ENCODE data around the gene NOP58. TPM values are rescaled to one million over a fixed set of nuclear protein-coding genes. Genes with fewer than 3 reads are reported as not detected.
"Not testable (repeated sequence)": the region's sequence is repeated elsewhere in the genome, so short reads cannot be mapped to it uniquely, and the experiment has no call there.

NOP58 gene, protein sequence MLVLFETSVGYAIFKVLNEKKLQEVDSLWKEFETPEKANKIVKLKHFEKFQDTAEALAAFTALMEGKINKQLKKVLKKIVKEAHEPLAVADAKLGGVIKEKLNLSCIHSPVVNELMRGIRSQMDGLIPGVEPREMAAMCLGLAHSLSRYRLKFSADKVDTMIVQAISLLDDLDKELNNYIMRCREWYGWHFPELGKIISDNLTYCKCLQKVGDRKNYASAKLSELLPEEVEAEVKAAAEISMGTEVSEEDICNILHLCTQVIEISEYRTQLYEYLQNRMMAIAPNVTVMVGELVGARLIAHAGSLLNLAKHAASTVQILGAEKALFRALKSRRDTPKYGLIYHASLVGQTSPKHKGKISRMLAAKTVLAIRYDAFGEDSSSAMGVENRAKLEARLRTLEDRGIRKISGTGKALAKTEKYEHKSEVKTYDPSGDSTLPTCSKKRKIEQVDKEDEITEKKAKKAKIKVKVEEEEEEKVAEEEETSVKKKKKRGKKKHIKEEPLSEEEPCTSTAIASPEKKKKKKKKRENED
- total RNA-seq = 23.0 TPM
- long read RNA-seq, transcript NOP58-201 (15 exons, 2,046 nt) = major isoform, 27 of 29 reads
- long read RNA-seq, partial matches to known transcripts = 1 of 29 reads
- long read RNA-seq, other reads (novel, unspliced or antisense) = 1 of 29 reads

DNA sequence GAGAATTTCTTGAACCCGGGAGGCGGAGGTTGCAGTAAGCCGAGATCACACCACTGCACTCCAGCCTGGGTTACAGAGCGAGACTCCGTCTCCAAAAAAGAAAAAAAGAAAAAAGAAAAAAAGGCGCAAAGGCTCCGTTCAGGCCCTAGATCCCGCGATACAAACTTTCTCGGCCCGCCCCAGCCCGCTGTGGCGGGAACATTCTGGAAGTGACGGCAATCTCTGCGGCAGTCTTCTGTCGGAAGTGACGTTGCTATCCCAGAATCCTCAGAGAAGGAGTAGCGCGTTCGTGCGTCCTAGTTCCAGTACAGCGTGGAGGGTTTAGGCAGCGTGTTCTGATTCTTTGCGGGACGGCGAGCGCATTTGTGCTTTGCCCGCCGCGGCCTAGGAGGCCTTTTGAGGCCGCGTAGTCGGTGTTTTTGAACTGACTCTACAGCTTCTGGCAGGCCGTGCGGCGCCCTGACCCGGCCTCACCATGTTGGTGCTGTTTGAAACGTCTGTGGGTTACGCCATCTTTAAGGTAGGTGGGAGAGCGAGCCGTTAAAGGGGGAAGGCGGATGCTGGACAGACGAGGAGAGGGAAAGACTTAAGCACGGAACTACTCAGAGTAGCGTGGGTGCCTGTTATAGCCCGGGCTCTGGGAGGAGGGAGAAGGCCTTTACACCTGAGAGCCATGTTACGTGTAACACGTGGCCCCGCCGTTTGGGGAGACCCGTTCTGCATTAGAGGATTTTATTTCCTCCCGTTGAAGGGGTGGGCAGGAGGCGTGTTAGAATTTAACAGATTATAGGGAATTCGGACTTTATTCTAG is at the start of gene NOP58:
NOP58 (plus strand) TSS at position 297 of the 811 bp plus-strand sequence; CDS start at position 476, 179 bp downstream.
- ATAC-seq (ENCODE audit: poor library complexity) (peak; percentile 99), DNase-seq (peak; percentile 93)
- intact Hi-C loops (cut with DNase I) = no loop called here

DNA sequence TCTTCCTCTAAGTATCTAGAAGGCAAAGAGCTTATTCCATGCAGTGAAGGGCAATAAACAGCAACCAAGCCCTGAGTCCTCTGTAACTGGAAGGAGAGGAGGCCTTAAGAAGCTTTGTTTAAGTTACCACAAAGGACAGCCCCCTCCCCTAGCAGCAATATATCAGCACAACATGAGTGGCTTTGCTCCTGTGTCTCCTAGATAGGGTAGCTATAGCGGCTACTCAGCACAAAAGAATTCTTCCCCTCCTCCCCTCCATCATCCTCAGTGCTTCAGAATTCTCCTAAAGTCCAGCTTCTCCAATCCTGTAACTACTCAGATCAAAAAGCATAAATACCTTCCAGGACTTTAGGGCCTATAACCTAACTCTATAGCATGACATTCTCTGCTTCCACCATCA is 43.7 kb upstream of the NOP58 start:
- no peak for DNase-seq
- intact Hi-C loops (cut with DNase I) = no loop called here
- no peak for ATAC-seq (ENCODE audit: poor library complexity)

DNA sequence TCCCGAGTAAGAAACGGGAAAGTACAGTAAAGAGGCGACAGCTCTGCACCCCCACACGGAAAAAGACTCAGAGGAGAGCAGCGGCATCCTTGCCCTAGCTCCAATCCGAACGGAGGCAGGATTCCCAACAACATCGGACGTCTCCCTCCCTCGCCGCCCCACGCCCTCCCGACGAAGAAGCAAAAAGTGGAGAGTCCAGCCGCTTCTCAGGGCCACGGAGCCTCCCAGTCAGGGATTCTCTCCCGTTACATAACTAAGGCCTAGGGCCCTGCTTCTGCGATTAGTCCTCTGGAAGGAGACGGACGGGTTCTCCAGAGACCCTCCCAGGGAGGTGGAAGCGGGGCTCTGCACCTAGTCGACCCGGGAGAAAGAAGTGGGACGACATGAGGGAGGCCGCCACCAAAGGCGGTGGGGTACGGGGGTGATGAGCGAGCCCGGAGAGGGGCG is 27.8 kb upstream of the NOP58 start:
- intact Hi-C loops (cut with DNase I) = no loop called here
- DNase-seq (no peak), ATAC-seq (ENCODE audit: poor library complexity) (peak; percentile 51)

DNA sequence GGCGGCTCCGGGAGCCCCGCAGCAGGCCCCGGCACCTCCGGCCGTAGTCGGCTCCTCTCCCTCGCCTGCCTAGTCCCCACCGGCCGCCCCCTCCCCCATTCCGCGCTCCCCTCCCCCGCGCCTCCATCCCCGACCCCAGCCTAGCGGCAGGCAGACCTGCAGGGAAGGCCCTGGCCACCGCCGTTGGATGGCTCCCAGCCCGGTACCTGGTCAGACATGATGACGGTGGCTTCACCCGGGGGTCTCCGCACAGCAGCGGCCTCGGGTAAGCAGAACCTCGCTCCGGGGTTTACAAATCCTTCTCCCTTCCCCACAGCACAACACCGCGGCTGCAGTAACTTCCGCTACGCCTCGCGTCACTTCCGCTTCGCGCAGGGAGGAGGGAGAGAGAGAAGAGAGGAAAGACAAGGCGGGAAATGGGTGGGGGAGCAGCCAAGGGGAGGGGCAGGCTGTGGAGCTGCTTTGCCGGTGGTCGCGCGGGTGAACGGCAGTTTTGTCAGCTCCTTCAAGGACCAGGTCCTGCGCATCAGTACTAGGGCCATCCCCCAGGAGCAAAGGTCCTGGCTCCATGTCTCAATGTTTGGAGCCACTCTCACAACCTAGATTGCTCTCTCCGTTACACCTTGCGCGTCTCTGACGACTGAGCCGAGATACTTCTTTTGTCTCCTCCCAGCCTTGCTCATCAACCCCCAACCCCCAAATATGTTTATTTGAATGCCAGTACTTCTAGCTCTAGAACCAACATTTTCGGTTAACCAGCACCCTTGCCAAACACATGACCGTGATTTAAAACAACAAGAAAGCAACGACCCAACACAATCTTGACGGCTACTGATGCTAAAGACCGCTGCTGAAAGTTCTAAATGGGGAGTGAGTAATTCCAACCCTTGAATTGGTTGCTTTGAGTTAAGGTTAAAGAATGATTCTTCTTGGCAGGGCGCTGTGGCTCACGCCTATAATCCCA is 27.0 kb upstream of the NOP58 start, which contains the start of gene SUMO1:
SUMO1 (minus strand) TSS at position 364 of the 964 bp plus-strand sequence; CDS start at position 218, 146 bp downstream.
- intact Hi-C loops (cut with DNase I) = no loop called here
- ATAC-seq (ENCODE audit: poor library complexity) = peak; percentile 99
- DNase-seq = peak; percentile 95

DNA sequence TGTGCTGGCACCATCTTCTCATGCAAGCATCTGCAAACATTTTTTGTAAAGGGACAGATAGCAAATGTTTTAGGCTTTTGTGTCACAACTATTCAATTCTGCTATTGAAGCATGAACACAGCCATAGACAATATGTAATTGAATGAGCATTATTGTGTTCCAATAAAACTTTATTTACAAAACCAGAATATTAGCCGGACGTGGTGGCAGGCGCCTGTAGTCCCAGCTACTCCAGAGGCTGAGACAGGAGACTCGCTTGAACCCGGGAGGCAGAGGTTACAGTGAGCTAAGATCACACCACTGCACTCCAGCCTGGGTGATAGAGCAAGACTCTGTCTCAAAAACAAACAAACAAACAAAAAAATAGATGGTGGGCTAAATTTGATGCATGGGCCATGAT is 17.9 kb upstream of the NOP58 start:
- ATAC-seq (ENCODE audit: poor library complexity); DNase-seq; intact Hi-C loops (cut with DNase I): not testable (repeated sequence)

DNA sequence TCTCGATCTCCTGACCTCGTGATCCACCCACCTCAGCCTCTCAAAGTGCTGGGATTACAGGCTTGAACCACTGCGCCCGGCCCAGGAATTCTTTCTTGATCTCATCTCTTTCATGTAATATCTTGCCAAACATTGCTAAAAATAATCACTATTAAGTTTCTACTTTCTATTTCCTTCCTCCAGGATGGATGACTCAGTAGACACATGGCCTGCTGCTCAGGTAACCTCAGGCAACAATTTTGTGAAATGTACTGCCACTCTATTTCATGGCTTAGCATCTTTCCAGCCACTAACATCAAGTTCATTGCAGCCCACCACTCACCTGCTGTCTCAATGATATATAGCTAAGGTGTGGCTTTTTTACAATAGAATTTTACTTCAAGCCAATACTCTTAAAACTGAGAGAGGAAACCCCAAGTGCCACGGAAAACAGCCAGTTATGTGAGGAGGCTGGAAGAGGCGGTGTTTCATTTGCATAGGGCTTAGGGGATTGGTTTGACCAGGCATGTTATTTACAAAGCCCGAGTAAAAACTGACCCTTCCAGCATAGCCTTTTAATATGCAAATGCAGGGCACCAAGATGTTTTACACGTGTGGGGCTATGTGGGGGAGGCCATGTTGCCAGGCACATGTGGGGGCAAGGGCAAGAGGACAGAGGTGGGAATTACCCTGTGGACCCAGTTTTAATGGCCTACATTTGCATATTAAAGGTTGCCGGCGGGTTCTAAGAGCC is 15.9 kb upstream of the NOP58 start:
- intact Hi-C loops (cut with DNase I) = no loop called here
- DNase-seq = no peak
- no peak for ATAC-seq (ENCODE audit: poor library complexity)

DNA sequence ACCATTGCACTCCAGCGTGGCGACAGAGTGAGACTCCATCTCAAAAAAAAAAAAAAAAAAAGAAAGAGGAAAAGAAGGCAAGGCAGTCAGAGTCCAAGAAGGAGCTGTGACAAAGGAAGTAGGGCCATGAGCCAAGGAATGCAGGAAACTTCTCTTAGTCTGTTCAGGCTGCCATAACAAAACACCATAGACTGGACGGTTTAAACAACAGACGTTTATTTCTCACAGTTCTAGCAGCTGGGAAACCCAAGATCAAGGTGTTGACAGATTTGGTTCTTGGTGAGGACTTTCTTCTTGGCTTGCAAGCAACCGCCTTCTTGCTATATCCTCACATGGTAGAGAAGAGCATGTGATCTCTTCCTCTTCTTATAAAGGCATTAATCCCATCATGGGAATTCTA is 14.1 kb upstream of the NOP58 start:
- DNase-seq (no peak), ATAC-seq (ENCODE audit: poor library complexity) (no peak)
- intact Hi-C loops (cut with DNase I) = no loop called here

DNA sequence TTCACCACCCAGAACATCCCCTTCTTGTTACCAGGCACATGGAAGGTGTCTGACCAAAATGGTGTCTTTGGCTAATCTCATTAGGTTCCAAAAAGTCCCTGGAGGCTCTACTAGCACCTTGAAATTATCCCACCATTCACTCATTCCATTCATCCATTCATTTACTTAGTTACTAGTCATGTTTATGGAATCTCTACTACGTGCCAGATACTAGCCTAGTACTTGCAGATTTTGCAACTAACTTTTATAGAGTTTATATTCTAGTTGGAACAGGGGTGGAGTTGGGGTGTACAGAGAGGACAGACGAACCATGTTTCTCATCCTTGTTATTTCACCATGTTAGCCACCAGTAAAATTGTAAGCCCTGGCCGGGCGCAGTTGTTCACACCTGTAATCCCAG is 4.0 kb upstream of the NOP58 start:
- DNase-seq (no peak), ATAC-seq (ENCODE audit: poor library complexity) (no peak)
- intact Hi-C loops (cut with DNase I) = no loop called here

DNA sequence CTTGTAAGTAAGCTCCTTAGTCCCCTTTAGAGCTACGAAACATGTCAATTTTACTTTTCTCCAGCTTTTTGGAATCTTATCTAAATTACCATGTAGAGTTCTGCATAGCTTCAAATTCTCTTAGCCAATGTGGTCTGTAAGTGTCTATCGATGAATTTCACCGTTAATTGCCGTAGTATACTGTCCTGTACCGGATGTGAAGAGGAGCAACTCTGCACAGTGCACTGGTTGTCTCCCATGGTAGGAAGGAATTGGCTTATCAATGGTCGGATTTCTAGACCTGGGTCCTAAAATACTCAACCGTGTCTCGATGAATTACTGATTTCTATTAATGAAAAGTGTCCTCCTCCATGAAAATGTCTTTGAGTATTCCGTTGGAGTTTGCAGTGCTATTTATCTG is 1.9 kb downstream of the NOP58 start:
- DNase-seq = no peak
- no peak for ATAC-seq (ENCODE audit: poor library complexity)
- intact Hi-C loops (cut with DNase I) = no loop called here

DNA sequence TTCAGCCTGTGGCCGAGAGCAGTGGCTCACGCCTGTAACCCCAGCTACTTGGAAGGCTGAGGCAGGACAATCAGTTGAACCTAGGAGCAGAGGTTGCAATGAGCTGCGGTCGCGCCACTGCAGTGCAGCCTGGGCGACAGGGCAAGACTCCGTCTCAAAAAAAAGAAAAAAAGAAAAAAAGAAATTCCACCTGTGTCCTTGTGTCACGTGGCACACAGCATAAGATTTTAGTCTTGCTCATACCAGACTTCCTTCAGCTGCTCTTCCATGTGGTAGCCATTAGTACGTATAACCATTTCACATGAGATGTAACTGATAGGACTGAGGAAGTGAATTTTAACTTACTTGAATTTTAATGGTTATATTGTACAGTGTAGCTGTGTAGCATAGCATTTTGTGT is 4.0 kb downstream of the NOP58 start:
- intact Hi-C loops (cut with DNase I) = no loop called here
- no peak for ATAC-seq (ENCODE audit: poor library complexity)

DNA sequence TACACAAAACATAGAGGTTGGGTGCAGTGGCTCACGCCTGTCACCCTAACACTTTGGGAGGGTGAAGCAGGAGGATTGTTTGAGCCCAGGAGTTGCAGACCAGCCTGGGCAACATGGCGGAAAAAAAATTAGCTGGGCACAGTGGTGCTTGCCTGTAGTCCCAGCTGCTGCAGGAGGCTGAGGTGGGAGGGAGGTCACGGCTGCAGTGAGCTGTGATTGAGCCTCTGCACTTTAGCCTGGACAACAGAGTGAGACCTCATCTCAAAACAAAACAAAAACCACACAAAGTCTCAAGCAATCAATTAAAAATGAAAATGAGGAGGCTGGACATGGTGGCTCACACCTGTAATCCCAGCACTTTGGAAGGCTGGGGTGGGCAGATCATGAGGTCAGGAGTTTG is 4.9 kb downstream of the NOP58 start:
- intact Hi-C loops (cut with DNase I) = loop anchor here (10.0 kb wide), 1 partner anchor 104 kb away; the partner anchor contains the start of gene BMPR2
- no peak for ATAC-seq (ENCODE audit: poor library complexity)

More for the DNA sequence above, 4.0 kb downstream of the NOP58 start:
- DNase-seq = no peak

DNA sequence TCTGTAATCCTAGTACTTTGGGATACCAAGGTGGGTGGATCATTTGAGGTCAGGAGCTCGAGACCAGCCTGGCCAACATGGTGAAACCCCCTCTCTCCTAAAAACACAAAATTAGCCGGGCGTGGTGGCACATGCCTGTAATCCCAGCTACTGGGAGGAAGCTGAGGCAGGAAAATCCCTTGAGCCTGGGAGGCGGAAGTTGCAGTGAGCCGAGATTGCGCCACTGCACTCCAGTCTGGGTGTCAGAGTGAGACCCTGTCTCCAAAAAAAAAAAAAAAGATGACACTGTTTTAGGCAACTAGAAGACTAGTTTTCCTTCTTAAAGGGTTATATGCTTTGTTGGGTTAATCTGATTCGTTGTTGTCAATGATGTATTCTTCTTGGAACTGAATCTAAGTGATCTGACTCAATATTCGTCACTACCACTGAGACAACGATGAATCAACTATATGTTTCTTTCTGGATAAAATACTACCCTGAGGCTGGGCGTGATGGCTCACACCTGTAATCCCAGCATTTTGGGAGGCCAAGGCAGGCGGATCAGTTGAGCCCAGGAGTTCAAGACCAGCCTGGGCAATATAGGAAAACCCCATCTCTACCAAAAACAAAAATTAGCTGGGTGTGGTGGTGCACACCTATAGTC is 10.6 kb downstream of the NOP58 start:
- DNase-seq; ATAC-seq (ENCODE audit: poor library complexity): not testable (repeated sequence)
- intact Hi-C loops (cut with DNase I) = loop anchor here (10.0 kb wide), 1 partner anchor 99 kb away; the partner anchor contains the start of gene BMPR2

More for the DNA sequence above, 4.9 kb downstream of the NOP58 start:
- DNase-seq = no peak

DNA sequence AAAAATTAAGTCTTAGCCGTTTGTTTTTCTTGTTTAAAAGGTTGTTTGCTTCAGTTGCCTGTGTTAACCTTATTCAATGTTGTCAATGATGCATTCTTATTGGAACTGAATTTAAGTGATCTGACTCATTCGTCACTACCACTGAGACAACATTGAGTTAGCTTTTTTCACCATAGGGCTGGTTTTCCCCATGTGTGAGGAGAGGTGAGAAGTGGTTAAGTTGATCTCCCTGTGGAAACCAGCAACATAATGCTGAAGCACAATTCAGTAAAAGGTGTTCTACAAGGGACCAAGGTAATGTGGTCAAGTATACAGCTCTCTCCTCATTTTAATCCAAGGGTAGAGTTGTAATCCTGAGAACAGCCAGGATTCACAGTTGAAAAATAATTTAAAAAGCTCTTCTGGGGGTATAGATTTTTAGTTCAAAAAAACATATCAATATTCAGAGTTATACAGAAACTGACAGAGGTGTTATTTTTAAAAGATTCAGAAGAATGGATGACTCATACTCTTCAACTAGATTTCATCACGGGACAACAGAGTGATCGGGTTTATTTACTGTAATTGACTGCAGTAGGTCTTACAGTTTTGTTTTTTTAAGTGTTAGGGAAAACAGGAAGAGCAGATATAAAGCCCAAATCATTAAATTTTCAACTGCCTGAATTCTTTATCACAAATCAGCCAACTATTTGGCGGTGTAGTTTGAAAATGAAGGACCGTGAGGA is 12.6 kb downstream of the NOP58 start:
- intact Hi-C loops (cut with DNase I) = loop anchor here (10.0 kb wide), 1 partner anchor 97 kb away; the partner anchor contains the start of gene BMPR2
- DNase-seq (no peak), ATAC-seq (ENCODE audit: poor library complexity) (no peak)

DNA sequence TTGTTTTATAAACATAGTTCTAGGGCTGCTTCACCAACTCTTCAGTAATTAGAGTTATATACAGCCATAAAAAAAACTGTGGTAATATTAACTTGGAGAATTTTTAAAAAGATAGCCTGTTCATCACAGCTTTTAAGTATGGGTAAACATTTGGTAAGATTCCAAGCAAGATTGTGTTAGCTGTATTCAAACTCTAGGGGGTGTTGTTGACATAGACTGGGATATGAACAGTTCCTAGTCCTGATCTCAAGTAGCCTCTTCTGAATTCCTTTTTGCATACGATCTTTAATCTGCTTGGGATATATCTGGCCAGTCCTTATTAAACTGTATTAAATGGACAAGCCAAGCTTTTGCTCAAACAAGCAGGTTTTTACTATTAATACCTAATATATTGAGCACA is 13.4 kb downstream of the NOP58 start:
- intact Hi-C loops (cut with DNase I) = loop anchor here (10.0 kb wide), 1 partner anchor 96 kb away; the partner anchor contains the start of gene BMPR2
- DNase-seq (no peak), ATAC-seq (ENCODE audit: poor library complexity) (peak; percentile 74)

DNA sequence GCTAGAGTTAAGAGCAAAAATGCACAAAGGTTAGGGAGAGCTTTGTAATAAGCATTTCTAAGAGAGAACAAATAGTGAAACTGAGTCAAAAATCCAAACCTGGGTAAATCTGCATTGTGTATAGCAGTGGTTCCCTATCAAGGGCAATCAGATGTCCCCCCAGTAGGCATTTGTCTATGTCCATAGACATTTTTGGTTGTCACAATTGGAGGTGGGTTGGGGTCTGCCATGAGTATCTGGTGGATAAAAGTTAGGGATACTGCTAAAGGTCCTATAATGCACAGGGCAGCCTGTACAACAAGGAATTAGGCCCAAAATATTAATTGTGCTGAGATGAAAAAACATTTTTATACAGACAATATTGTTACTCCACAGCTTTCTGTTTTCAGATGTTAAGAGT is 21.0 kb downstream of the NOP58 start:
- intact Hi-C loops (cut with DNase I) = no loop called here
- no peak for ATAC-seq (ENCODE audit: poor library complexity)

More for the DNA sequence above, 21.0 kb downstream of the NOP58 start:
- no peak for DNase-seq

Measured in Right ventricle myocardium superior (tissue), 1 donor.